ACC112 (cell line): ENCODE results near the gene AP1G1.

Experiments used
- H2AFZ ChIP-seq: fragments of 200-600 bp; sonication (generic); one replicate; pipeline ENCODE4 v1.6.0; 2017; ENCODE audit warnings: antibody characterized with exemption, low read length; ENCODE audit not compliant: unreplicated experiment
- H3K27ac ChIP-seq: fragments of 200-600 bp; sonication (generic); 2 replicates; pipeline ENCODE4 v1.5.1; 2014; ENCODE audit warnings: low read depth, mild to moderate bottlenecking, antibody characterized with exemption, low read length, moderate library complexity
- H3K27me3 ChIP-seq: fragments of 200-600 bp; sonication (generic); 2 replicates; pipeline ENCODE4 v1.6.1; 2014; ENCODE audit warnings: mild to moderate bottlenecking, antibody characterized with exemption, low read length, moderate library complexity, mixed read lengths; ENCODE audit not compliant: insufficient read depth
- H3K36me3 ChIP-seq: fragments of 200-600 bp; sonication (generic); 2 replicates; pipeline ENCODE4 v1.6.1; 2016; ENCODE audit warnings: mild to moderate bottlenecking, antibody characterized with exemption, low read length, moderate library complexity, mixed read lengths; ENCODE audit not compliant: insufficient read depth
- H3K4me1 ChIP-seq: fragments of 200-600 bp; sonication (generic); one replicate; pipeline ENCODE4 v1.6.1; 2016; ENCODE audit warnings: low read length, mixed read lengths; ENCODE audit not compliant: insufficient read depth, unreplicated experiment, control insufficient read depth
- H3K4me3 ChIP-seq: fragments of 200-600 bp; sonication (generic); 2 replicates; pipeline ENCODE4 v1.5.1; 2014; ENCODE audit warnings: mild to moderate bottlenecking, low read depth, low read length
- H3K79me2 ChIP-seq: fragments of 200-600 bp; sonication (generic); one replicate; pipeline ENCODE4 v1.6.0; 2016; ENCODE audit warnings: low read length; ENCODE audit not compliant: control insufficient read depth, unreplicated experiment, insufficient read depth

Gene AP1G1

DNA sequence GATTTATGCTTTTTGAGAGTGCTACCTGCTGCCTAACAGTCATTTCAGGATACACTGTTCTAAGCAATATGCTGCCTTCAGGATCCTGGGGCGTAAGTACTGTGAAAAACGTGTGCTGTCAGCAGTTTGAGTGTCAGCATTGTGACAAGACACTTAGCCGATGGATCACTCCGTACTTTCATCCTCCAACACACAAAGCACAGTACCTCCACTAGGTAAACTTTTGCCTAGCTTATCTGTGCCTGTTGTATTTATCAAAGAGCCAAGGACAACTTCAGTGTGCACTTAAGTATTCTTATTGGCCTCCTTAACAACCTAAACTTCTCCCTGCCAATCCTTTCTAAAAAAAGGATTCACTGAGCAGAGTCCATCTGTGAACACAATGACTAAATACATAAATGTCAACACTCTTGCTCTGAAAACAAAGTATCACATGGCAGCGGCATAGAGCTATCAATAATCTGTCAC, 50.3 kb downstream of the AP1G1 start:
- Histone ChIP-seq H3K27me3 (no peaks in the 10 kb centered on the region), H3K36me3 (peaks cover 43% of the 10 kb centered on the region), H3K4me1 (peaks cover 14% of the 10 kb centered on the region), H3K79me2 (no peaks in the 10 kb centered on the region), H3K27ac (no peak overlapping the region), H2AFZ (no peak overlapping the region), H3K4me3 (no peak overlapping the region)

- Histone ChIP-seq H3K4me3 (no peak overlapping the region), H2AFZ (no peak overlapping the region), H3K27ac (no peak overlapping the region), H3K4me1 (no peaks in the 10 kb centered on the region), H3K36me3 (peaks cover 29% of the 10 kb centered on the region), H3K79me2 (no peaks in the 10 kb centered on the region), H3K27me3 (no peaks in the 10 kb centered on the region)
Measured at GRCh38 chr16:71754652-71755051, 54.0 kb downstream of the AP1G1 start.

- H3K4me3 ChIP-seq: no peak overlapping the region
- H3K4me1 ChIP-seq: no peaks in the 10 kb centered on the region
- H3K27me3 ChIP-seq: no peaks in the 10 kb centered on the region
- H2AFZ ChIP-seq: no peak overlapping the region
- peaks cover 31% of the 10 kb centered on the region for H3K36me3 ChIP-seq
- no peaks in the 10 kb centered on the region for H3K79me2 ChIP-seq
- H3K27ac ChIP-seq: no peak overlapping the region
Measured at GRCh38 chr16:71754108-71754507, 54.5 kb downstream of the AP1G1 start.

DNA sequence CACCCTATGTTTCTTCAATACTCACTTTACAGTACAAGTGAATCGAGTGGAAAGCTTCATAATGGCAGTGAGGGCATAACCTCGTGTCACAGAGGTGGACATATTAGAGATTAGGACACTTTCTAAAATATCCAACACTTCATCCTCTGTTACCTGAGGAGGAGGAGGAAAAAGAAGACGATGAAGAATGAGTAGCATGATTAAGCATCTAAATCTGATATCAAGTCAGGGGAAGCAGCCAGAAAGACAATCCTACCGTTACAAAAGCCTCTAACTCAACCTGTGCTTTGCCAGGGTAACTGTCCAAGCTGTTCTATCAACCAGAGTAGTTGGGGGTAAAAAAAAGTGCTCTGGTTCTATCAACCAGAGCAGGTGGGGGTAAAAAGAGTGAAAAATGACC, 60.4 kb downstream of the AP1G1 start:
- Histone ChIP-seq H2AFZ (no peak overlapping the region), H3K27ac (no peak overlapping the region), H3K4me1 (no peaks in the 10 kb centered on the region), H3K27me3 (no peaks in the 10 kb centered on the region), H3K79me2 (no peaks in the 10 kb centered on the region), H3K36me3 (peaks cover 23% of the 10 kb centered on the region), H3K4me3 (no peak overlapping the region)

DNA sequence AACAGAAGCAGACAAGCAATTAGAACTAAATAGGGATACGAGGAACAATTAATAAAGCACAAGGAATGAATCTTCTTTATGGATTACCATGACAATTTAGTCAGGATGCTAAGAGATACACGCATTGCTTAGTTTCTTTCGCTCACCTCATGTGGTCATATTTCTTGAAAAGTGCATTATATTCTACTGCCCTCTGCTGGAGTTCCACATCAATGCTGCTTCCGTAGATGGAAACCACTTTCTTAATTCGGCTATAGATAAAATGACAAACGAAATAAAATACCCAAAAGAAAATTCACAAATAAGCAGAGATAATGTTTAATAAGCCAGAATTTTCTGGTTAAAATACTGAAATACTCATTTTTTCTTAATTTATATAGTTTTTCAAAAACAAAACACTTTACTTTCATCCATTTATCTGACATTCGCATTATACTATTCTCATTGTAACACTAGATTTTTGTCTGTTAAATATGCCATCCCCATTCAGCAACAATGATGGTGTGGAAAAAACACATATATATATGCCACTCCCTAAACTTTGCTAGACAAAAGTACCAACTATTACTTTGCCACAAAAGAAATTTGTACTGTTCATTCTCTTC, 62.1 kb downstream of the AP1G1 start:
- Histone ChIP-seq H3K27me3 (no peaks in the 10 kb centered on the region), H3K36me3 (peaks cover 22% of the 10 kb centered on the region), H2AFZ (no peak overlapping the region), H3K27ac (no peak overlapping the region), H3K4me3 (no peak overlapping the region), H3K79me2 (no peaks in the 10 kb centered on the region), H3K4me1 (no peaks in the 10 kb centered on the region)

DNA sequence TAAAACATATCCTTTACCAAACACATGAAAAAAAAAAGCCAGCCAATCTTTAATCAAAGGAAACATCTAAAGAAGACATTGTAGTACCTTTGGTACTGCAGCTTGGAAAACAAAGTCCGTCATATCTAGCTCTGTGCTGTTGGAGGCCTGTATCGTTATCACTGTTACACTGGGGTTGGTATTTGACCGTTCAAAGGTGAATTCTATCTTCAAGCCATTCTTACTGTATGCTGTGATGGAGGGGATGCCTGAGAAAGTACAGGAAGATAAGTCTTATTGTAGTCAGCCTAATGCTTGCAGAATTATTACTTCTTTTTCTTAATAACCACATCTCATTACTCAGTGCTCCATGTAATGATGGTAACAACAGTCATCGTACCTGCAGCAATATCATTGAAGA, 69.8 kb downstream of the AP1G1 start:
- no peaks in the 10 kb centered on the region for H3K79me2 ChIP-seq
- H3K27ac ChIP-seq: no peak overlapping the region
- H3K27me3 ChIP-seq: no peaks in the 10 kb centered on the region
- no peak overlapping the region for H3K4me3 ChIP-seq
- no peaks in the 10 kb centered on the region for H3K4me1 ChIP-seq
- H2AFZ ChIP-seq: no peak overlapping the region
- peaks cover 46% of the 10 kb centered on the region for H3K36me3 ChIP-seq

DNA sequence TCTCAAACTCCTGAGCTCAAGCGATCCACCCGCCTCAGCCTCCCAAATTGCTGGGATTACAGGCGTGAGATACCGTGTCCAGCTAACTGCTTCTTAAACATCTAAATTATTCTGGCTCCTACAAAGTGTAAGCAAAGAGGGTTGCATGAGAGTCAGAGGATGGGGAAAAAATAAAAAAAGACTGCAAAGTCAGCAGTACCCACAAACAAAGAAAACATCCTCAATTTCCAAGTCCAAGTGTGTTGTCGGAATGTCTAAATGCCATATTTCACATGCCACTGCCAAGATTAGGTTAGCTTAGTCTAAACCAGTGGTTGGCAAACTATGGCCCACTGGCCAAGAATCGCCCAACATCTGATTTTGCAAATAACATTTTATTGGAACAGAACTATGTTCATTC, 71.1 kb downstream of the AP1G1 start:
- H3K4me3 ChIP-seq: no peak overlapping the region
- peaks cover 57% of the 10 kb centered on the region for H3K36me3 ChIP-seq
- H2AFZ ChIP-seq: no peak overlapping the region
- H3K4me1 ChIP-seq: no peaks in the 10 kb centered on the region
- no peaks in the 10 kb centered on the region for H3K27me3 ChIP-seq
- H3K79me2 ChIP-seq: no peaks in the 10 kb centered on the region
- H3K27ac ChIP-seq: no peak overlapping the region

GRCh38 chr16:71734511-71734910, 74.1 kb downstream of the AP1G1 start:
- Histone ChIP-seq H3K4me3 (no peak overlapping the region), H3K27ac (no peak overlapping the region), H3K79me2 (no peaks in the 10 kb centered on the region), H3K36me3 (peaks cover 53% of the 10 kb centered on the region), H3K4me1 (no peaks in the 10 kb centered on the region), H3K27me3 (no peaks in the 10 kb centered on the region), H2AFZ (no peak overlapping the region)

GRCh38 chr16:71732587-71732986, 76.0 kb downstream of the AP1G1 start:
- Histone ChIP-seq H3K4me3 (no peak overlapping the region), H3K27me3 (no peaks in the 10 kb centered on the region), H3K36me3 (peaks cover 37% of the 10 kb centered on the region), H3K4me1 (no peaks in the 10 kb centered on the region), H3K79me2 (no peaks in the 10 kb centered on the region), H2AFZ (no peak overlapping the region), H3K27ac (no peak overlapping the region)

DNA sequence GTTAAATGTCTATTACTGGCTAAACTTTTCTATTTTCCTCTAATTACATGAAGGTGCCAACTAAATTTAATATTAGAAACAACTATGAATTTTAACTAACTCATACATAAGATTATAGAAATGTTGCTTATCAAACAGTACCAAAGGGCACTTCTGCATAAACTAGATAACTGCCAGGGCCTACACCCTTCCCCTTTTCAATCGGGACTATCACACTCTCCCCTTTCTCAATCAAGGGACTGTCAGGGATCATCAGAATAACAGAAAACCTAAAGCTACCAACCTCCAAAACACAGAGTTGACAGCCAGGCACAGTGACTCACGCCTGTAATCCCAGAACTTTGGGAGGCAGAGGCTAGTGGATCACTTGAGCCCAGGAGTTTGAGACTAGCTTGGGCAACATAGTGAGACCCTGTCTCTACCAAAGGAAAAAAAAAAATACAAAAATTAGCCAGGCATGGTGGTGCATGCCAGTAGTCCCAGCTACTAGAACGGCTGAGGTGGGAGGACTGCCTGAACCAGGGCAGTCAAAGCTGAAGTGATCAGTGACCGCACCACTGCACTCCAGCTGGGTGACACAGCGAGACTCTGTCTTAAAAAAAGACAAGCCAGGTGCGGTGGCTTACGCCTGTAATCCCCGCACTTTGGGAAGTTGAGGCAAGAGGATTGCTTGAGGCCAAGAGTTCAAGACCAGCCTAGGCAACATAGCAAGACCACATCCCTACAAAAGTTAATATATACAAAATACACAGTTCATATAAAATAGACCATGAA, 80.9 kb downstream of the AP1G1 start:
- H3K27ac ChIP-seq: no peak overlapping the region
- no peaks in the 10 kb centered on the region for H3K27me3 ChIP-seq
- no peak overlapping the region for H3K4me3 ChIP-seq
- H2AFZ ChIP-seq: no peak overlapping the region
- peaks cover 12% of the 10 kb centered on the region for H3K36me3 ChIP-seq
- peaks cover under 1% of the 10 kb centered on the region for H3K79me2 ChIP-seq
- H3K4me1 ChIP-seq: no peaks in the 10 kb centered on the region
